ENCODE measurements around the gene KCTD12. TPM values are rescaled to one million over a fixed set of nuclear protein-coding genes. Genes with fewer than 3 reads are reported as not detected.

KCTD12 gene
- total and polyA plus RNA-seq, 4 experiments from 2014 or later, result 0.15 to 9.6 (median 4.9) TPM

DNA sequence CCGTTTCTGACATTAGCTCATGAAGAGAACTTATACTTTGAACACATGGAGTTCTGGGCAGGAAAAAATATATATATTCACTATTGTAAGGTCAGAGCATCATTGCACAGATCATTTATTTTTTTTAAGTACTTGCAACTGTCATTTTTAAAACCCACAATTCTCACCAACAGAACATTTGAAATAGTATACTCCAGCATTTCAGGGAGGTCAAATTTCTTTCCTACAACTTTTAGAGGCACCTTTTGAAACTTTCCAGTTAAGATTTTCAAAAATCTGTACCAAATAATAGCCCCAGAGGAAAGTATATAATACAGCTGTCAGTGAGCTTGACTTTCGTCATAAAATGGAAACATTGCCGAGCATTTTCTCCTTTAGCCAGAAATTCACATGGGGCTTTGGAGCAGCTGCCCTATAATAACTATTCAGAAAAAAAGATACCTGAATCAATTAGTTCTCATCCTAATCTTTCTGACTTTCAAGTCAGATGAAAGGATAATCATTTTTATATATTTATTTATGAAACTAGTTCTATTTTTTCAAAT lies 10.9 kb downstream of the KCTD12 start:
- ChIA-PET CTCF (ENCODE audit: partially characterized antibody) (interaction anchor here (0.6 to 4.3 kb wide), 2 partner anchors 10 to 136 kb away, joined by 3 to 26 read pairs; partner anchors contain the start of gene KCTD12), POLR2A (ENCODE audit: partially characterized antibody) (interaction anchor here (1.2 kb wide), 1 partner anchor 10 kb away, joined by 4 read pairs; no protein-coding TSS in a partner anchor)
- Mint-ChIP-seq H3K4me1 (peaks cover 12 to 22% (median 17%) of the 10 kb centered on the region in 4 donors), H3K36me3 (no peaks in the 10 kb centered on the region), H3K4me3 (no peak overlapping the region), H3K27me3 (peaks cover 10 to 12% of the 10 kb centered on the region in 2 donors), H3K27ac (no peak overlapping the region), H3K9me3 (no peaks in the 10 kb centered on the region)
- intact Hi-C loops (cut with micrococcal nuclease), result no loop called here
- H3K36me3 ChIP-seq (ENCODE audit: insufficient read depth, low read length), result no peaks in the 10 kb centered on the region
- H3K27ac ChIP-seq (ENCODE audit: low read depth, low read length), result no peak overlapping the region
- no peak overlapping the region for H3K4me3 ChIP-seq (ENCODE audit: low read length in 2 of 2)
- no peaks in the 10 kb centered on the region for H3K27me3 ChIP-seq (ENCODE audit: insufficient read depth, low read length)
- DNase-seq, result no peak
- H3K9me3 ChIP-seq (ENCODE audit: control insufficient read depth in 1 of 2, low read length in 2 of 2), result no peaks in the 10 kb centered on the region
- peaks cover 18% of the 10 kb centered on the region for H3K4me1 ChIP-seq (ENCODE audit: insufficient read depth, low read length)

GRCh38 chr13:76874479-76874878 lies 11.7 kb downstream of the KCTD12 start:
- Histone ChIP-seq H3K27me3 (ENCODE audit: insufficient read depth, low read length) (no peaks in the 10 kb centered on the region), H3K9me3 (ENCODE audit: control insufficient read depth in 1 of 2, low read length in 2 of 2) (no peaks in the 10 kb centered on the region), H3K36me3 (ENCODE audit: insufficient read depth, low read length) (no peaks in the 10 kb centered on the region), H3K4me3 (ENCODE audit: low read length in 2 of 2) (no peak overlapping the region), H3K27ac (ENCODE audit: low read depth, low read length) (no peak overlapping the region), H3K4me1 (ENCODE audit: insufficient read depth, low read length) (peaks cover 9% of the 10 kb centered on the region)
- DNase-seq, result no peak
- Mint-ChIP-seq H3K27me3 (peaks cover 10 to 17% of the 10 kb centered on the region in 2 donors), H3K4me1 (peaks cover 6 to 15% (median 10%) of the 10 kb centered on the region in 4 donors), H3K4me3 (no peak overlapping the region), H3K27ac (no peak overlapping the region), H3K9me3 (peaks cover 0 to 4% (median 0%) of the 10 kb centered on the region in 8 donors), H3K36me3 (no peaks in the 10 kb centered on the region)
- ChIA-PET CTCF (ENCODE audit: partially characterized antibody) (interaction anchor here (1.2 to 4.3 kb wide), 3 partner anchors 10 to 29 kb away, joined by 4 to 26 read pairs (median 5); partner anchors contain the start of gene KCTD12), POLR2A (ENCODE audit: partially characterized antibody) (interaction anchor here (1.2 kb wide), 1 partner anchor 11 kb away, joined by 4 read pairs; no protein-coding TSS in a partner anchor)
- intact Hi-C loops (cut with micrococcal nuclease), result no loop called here

DNA sequence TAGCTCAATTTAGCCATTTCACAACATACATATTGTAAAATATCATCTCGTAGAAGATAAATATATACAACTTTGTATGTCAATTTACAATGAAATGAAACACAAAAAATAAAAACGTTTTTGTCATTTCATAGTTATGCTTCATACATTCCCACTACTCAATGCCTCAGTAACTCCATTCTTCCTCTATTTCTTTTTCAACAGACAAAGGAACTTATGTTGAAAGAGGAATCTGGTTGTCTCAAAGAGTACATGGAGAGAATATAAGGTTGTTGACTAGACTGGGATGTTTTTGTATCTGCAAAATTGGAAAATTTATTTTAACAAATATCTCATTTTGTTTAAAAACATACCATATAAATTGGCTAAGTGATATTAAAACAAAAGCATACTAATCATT lies 12.8 kb downstream of the KCTD12 start:
- H3K27me3 Mint-ChIP-seq, result peaks cover 10 to 17% of the 10 kb centered on the region in 2 donors
- CTCF ChIA-PET (ENCODE audit: partially characterized antibody), result interaction anchor here (1.2 to 4.3 kb wide), 3 partner anchors 11 to 30 kb away, joined by 4 to 26 read pairs (median 5); partner anchors contain the start of gene KCTD12

GRCh38 chr13:76872675-76873074 lies 13.5 kb downstream of the KCTD12 start:
- no peak overlapping the region for H3K4me3 ChIP-seq (ENCODE audit: low read length in 2 of 2)
- H3K27me3 ChIP-seq (ENCODE audit: insufficient read depth, low read length), result no peaks in the 10 kb centered on the region
- Mint-ChIP-seq H3K9me3 (peaks cover 0 to 4% (median 0%) of the 10 kb centered on the region in 8 donors), H3K4me1 (no peaks in the 10 kb centered on the region), H3K36me3 (no peaks in the 10 kb centered on the region), H3K27ac (no peak overlapping the region), H3K4me3 (no peak overlapping the region), H3K27me3 (peaks cover 10 to 17% of the 10 kb centered on the region in 2 donors)
- no peaks in the 10 kb centered on the region for H3K4me1 ChIP-seq (ENCODE audit: insufficient read depth, low read length)
- intact Hi-C loops (cut with micrococcal nuclease), result no loop called here
- H3K9me3 ChIP-seq (ENCODE audit: control insufficient read depth in 1 of 2, low read length in 2 of 2), result no peaks in the 10 kb centered on the region
- ChIA-PET POLR2A (ENCODE audit: partially characterized antibody) (no interaction called here), CTCF (ENCODE audit: partially characterized antibody) (interaction anchor here (4.3 kb wide), 1 partner anchor 12 kb away, joined by 26 read pairs; the partner anchor contains the start of gene KCTD12)
- no peak overlapping the region for H3K27ac ChIP-seq (ENCODE audit: low read depth, low read length)
- H3K36me3 ChIP-seq (ENCODE audit: insufficient read depth, low read length), result no peaks in the 10 kb centered on the region
- DNase-seq, result no peak

More for the DNA sequence above, 12.8 kb downstream of the KCTD12 start:
- POLR2A ChIA-PET (ENCODE audit: partially characterized antibody), result no interaction called here
- DNase-seq, result no peak
- Histone ChIP-seq H3K36me3 (ENCODE audit: insufficient read depth, low read length) (no peaks in the 10 kb centered on the region), H3K27me3 (ENCODE audit: insufficient read depth, low read length) (no peaks in the 10 kb centered on the region), H3K4me1 (ENCODE audit: insufficient read depth, low read length) (no peaks in the 10 kb centered on the region), H3K27ac (ENCODE audit: low read depth, low read length) (no peak overlapping the region), H3K9me3 (ENCODE audit: control insufficient read depth in 1 of 2, low read length in 2 of 2) (no peaks in the 10 kb centered on the region), H3K4me3 (ENCODE audit: low read length in 2 of 2) (no peak overlapping the region)
- intact Hi-C loops (cut with micrococcal nuclease), result no loop called here
- Mint-ChIP-seq H3K9me3 (peaks cover 0 to 4% (median 0%) of the 10 kb centered on the region in 8 donors), H3K36me3 (no peaks in the 10 kb centered on the region), H3K4me3 (no peak overlapping the region), H3K27ac (no peak overlapping the region), H3K4me1 (peaks cover 0 to 6% (median 2%) of the 10 kb centered on the region in 4 donors)

- Mint-ChIP-seq H3K36me3 (no peaks in the 10 kb centered on the region), H3K4me3 (no peak overlapping the region), H3K27ac (no peak overlapping the region), H3K9me3 (peaks cover 0 to 4% (median 0%) of the 10 kb centered on the region in 8 donors), H3K4me1 (no peaks in the 10 kb centered on the region), H3K27me3 (peaks cover 13 to 17% of the 10 kb centered on the region in 2 donors)
- CTCF ChIA-PET (ENCODE audit: partially characterized antibody), result interaction anchor here (1.4 kb wide), 1 partner anchor 14 kb away, joined by 4 read pairs; no protein-coding TSS in a partner anchor
- Histone ChIP-seq H3K27me3 (ENCODE audit: insufficient read depth, low read length) (no peaks in the 10 kb centered on the region), H3K27ac (ENCODE audit: low read depth, low read length) (no peak overlapping the region), H3K4me3 (ENCODE audit: low read length in 2 of 2) (no peak overlapping the region), H3K36me3 (ENCODE audit: insufficient read depth, low read length) (no peaks in the 10 kb centered on the region), H3K9me3 (ENCODE audit: control insufficient read depth in 1 of 2, low read length in 2 of 2) (no peaks in the 10 kb centered on the region), H3K4me1 (ENCODE audit: insufficient read depth, low read length) (no peaks in the 10 kb centered on the region)
- no peak for DNase-seq
- intact Hi-C loops (cut with micrococcal nuclease), result no loop called here
- POLR2A ChIA-PET (ENCODE audit: partially characterized antibody), result no interaction called here
These were observed 14.8 kb downstream of the KCTD12 start for GRCh38 chr13:76871432-76871831.

DNA sequence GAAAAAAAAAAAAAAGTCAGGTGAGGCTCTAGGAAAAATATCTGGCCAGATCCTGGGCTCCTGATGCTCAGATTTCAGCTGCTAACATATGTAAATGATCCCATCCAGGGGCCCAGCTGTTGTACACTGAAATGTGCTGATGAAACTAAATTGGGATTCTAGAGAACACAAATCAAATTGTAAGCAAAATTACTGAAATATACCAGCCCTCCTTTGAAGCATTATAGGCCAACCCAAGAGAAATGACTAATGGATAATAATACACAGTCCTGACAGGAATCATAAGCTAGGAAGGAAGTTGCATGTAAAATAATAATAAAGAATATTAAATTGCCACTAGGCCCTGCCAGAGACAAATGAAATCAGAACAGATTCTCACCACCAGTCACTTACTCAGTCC lies 17.8 kb downstream of the KCTD12 start:
- Mint-ChIP-seq H3K4me3 (no peak overlapping the region), H3K9me3 (peaks cover 0 to 4% (median 0%) of the 10 kb centered on the region in 8 donors), H3K36me3 (no peaks in the 10 kb centered on the region), H3K27me3 (peaks cover 13 to 20% of the 10 kb centered on the region in 2 donors), H3K4me1 (no peaks in the 10 kb centered on the region), H3K27ac (no peak overlapping the region)
- intact Hi-C loops (cut with micrococcal nuclease), result no loop called here
- ChIA-PET CTCF (ENCODE audit: partially characterized antibody) (no interaction called here), POLR2A (ENCODE audit: partially characterized antibody) (no interaction called here)
- Histone ChIP-seq H3K9me3 (ENCODE audit: control insufficient read depth in 1 of 2, low read length in 2 of 2) (no peaks in the 10 kb centered on the region), H3K4me3 (ENCODE audit: low read length in 2 of 2) (no peak overlapping the region), H3K4me1 (ENCODE audit: insufficient read depth, low read length) (no peaks in the 10 kb centered on the region), H3K27me3 (ENCODE audit: insufficient read depth, low read length) (no peaks in the 10 kb centered on the region), H3K36me3 (ENCODE audit: insufficient read depth, low read length) (no peaks in the 10 kb centered on the region), H3K27ac (ENCODE audit: low read depth, low read length) (no peak overlapping the region)
- DNase-seq, result no peak

DNA sequence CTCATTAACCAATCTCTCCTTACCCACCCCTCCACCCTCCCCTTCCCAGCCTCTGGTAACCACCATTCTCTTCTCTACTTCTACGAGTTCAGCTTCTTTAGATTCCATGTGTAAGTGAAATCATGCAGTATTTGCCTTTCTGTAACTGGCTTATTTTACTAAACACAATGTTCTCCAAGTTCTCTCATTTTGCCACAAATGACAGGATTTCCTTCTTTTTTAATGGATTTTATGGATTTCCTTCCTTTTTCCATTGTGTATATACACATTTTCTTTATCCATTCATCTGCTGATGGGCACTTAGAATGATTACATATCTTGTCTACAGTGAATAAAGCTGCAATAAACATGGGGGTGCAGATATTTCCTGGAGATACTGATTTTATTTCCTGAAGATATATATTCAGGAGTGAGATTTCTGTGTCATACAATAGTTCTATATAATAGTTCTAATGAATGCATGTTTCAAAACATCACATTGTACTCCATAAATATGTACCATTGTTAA lies 20.2 kb downstream of the KCTD12 start:
- CTCF ChIA-PET (ENCODE audit: partially characterized antibody), result no interaction called here
- POLR2A ChIA-PET (ENCODE audit: partially characterized antibody), result no interaction called here
- H3K36me3 Mint-ChIP-seq, result no peaks in the 10 kb centered on the region
- Histone ChIP-seq H3K27me3 (ENCODE audit: insufficient read depth, low read length) (no peaks in the 10 kb centered on the region), H3K27ac (ENCODE audit: low read depth, low read length) (no peak overlapping the region), H3K4me1 (ENCODE audit: insufficient read depth, low read length) (no peaks in the 10 kb centered on the region), H3K9me3 (ENCODE audit: control insufficient read depth in 1 of 2, low read length in 2 of 2) (no peaks in the 10 kb centered on the region), H3K36me3 (ENCODE audit: insufficient read depth, low read length) (no peaks in the 10 kb centered on the region), H3K4me3 (ENCODE audit: low read length in 2 of 2) (no peak overlapping the region)
- H3K4me1 Mint-ChIP-seq, result no peaks in the 10 kb centered on the region
- DNase-seq, result no peak
- intact Hi-C loops (cut with micrococcal nuclease), result no loop called here
- H3K27me3 Mint-ChIP-seq, result peaks cover 8 to 12% of the 10 kb centered on the region in 2 donors
- H3K4me3 Mint-ChIP-seq, result no peak overlapping the region
- no peak overlapping the region for H3K27ac Mint-ChIP-seq
- peaks cover 0 to 4% (median 0%) of the 10 kb centered on the region in 8 donors for H3K9me3 Mint-ChIP-seq

All from CD4-positive, alpha-beta memory T cell (primary cell).